GM06990 (cell line): Measurements from ENCODE around the gene NMRK2.
"Not testable (repeated sequence)": the region's sequence is repeated elsewhere in the genome, so short reads cannot be mapped to it uniquely, and the experiment has no call there.

Source experiments
- DNase-seq: peaks from one replicate; pipeline ENCODE4 v3.0.0-alpha.2; 2011; ENCODE audit not compliant: insufficient read length; ENCODE audit errors: extremely low read depth
- H3K27me3 ChIP-seq: replicated peaks from 2 replicates; pipeline ENCODE4 v1.6.0; 2011; ENCODE audit warnings: low read length; ENCODE audit not compliant: control insufficient read depth, insufficient read depth
- H3K36me3 ChIP-seq: 2 replicates; pipeline ENCODE4 v1.5.1; 2011; ENCODE audit warnings: low read length; ENCODE audit not compliant: control insufficient read depth, insufficient read depth
- H3K4me3 ChIP-seq: replicated peaks from 2 replicates; pipeline ENCODE4 v1.5.1; 2011; ENCODE audit warnings: low read depth, mild to moderate bottlenecking, control low read depth, low read length
- TF ChIP-seq, protein P1 (sequence below): IDR thresholded peaks from 2 replicates; pipeline ENCODE4 v1.5.1; 2011; ENCODE audit warnings: low read length, control low read depth, mild to moderate bottlenecking, inconsistent platforms; ENCODE audit not compliant: insufficient read depth, poor library complexity, severe bottlenecking

NMRK2 gene

DNA sequence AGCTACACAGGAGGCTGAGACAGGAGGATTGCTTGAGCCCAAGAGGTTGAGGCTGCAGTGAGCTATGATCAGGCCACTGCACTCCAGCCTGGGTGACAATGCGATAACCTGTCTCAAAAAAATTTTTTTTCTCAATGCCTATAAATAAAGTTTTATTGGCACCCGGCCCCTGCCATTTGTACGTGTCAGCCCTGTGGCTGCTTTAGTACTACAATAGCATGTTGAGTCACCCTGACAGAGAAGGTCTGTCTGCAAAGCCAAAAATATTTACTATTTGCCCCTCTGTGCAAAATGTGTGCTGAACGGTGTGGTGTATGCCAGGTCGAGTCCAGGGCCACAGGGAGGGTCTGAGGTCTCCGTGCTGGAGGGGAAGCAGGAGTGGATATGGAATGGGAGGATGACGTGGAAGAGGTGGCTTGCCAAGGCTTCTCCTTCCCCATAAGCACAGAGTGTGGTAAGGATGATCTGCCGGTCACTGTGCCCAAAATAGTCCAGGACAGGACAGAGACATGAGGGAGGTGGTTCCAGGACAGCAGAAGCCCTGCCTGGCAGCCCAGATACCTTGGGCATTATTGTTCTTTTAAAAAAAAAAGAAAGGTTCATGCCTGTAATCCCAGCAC lies 10.0 kb downstream of the NMRK2 start:
- no peaks in the 10 kb centered on the region for H3K27me3 ChIP-seq

DNA sequence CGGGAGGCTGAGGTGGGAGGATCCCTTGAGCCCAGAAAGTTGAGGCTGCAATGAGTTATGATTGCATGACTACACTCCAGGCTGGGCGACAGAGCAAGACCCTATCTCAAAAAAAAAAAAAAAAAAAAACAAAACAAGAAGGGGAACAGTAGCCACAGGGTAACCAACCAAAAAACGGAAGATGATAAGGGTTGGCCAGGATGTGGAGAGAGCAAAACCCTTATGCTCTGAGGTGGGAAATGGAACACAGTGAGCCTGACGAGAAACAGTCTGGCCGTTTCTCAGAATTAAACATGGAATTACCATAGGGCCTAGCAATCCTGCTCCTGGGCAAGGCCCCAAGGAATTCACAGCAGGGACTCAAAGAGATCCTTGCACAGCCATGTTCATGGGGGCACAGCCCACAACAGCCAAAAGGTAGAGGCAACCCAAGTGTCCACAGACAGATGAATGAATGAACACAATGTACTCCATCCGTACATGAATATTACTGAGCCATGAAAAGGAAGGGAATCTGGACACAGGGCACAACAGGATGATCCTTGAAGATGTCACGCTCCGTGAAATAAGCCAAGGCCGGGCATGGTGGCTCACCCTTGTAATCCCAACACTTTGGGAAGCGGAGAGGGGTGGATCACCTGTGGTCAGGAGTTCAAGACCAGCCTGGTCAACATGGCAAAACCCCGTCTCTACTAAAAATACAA lies 11.3 kb downstream of the NMRK2 start:
- H3K36me3 ChIP-seq: no peaks in the 10 kb centered on the region
- H3K27me3 ChIP-seq: no peaks in the 10 kb centered on the region
- TF ChIP-seq, protein P1, sequence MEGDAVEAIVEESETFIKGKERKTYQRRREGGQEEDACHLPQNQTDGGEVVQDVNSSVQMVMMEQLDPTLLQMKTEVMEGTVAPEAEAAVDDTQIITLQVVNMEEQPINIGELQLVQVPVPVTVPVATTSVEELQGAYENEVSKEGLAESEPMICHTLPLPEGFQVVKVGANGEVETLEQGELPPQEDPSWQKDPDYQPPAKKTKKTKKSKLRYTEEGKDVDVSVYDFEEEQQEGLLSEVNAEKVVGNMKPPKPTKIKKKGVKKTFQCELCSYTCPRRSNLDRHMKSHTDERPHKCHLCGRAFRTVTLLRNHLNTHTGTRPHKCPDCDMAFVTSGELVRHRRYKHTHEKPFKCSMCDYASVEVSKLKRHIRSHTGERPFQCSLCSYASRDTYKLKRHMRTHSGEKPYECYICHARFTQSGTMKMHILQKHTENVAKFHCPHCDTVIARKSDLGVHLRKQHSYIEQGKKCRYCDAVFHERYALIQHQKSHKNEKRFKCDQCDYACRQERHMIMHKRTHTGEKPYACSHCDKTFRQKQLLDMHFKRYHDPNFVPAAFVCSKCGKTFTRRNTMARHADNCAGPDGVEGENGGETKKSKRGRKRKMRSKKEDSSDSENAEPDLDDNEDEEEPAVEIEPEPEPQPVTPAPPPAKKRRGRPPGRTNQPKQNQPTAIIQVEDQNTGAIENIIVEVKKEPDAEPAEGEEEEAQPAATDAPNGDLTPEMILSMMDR: no peak
- H3K4me3 ChIP-seq: no peak overlapping the region
- DNase-seq: no peak

More for the DNA sequence above, 10.0 kb downstream of the NMRK2 start:
- Histone ChIP-seq H3K36me3 (no peaks in the 10 kb centered on the region), H3K4me3 (no peak overlapping the region)
- no peak for DNase-seq
- TF ChIP-seq, protein P1: no peak

DNA sequence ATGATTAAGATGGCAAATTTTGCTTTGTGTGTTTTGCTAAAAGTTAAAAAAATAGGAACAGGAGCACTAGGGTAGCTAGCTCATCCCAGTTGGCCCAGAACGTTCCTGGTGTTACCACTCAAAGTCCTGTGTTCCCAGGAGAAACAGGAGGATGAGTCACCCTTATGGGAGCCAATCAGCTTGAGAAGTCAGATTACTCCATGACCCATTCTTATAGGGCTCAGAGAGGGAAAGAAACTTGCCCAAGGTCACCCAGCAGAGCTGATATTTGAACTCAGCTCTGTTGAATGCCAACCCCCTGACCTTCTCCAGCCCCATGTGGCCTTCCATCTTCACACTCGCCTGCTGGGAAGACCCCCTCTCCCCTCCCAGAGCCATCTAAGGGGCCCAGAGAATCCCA lies 13.0 kb downstream of the NMRK2 start:
- TF ChIP-seq, protein P1: no peak
- no peaks in the 10 kb centered on the region for H3K27me3 ChIP-seq
- no peaks in the 10 kb centered on the region for H3K36me3 ChIP-seq
- H3K4me3 ChIP-seq: no peak overlapping the region
- no peak for DNase-seq

GRCh38 chr19:3947316-3947933 lies 14.6 kb downstream of the NMRK2 start:
- not testable (repeated sequence) for H3K36me3 ChIP-seq, H3K4me3 ChIP-seq, H3K27me3 ChIP-seq, DNase-seq

GRCh38 chr19:3949294-3949693 lies 16.4 kb downstream of the NMRK2 start:
- TF ChIP-seq, protein P1: no peak
- no peaks in the 10 kb centered on the region for H3K36me3 ChIP-seq
- no peak for DNase-seq
- H3K27me3 ChIP-seq: no peaks in the 10 kb centered on the region
- no peak overlapping the region for H3K4me3 ChIP-seq

DNA sequence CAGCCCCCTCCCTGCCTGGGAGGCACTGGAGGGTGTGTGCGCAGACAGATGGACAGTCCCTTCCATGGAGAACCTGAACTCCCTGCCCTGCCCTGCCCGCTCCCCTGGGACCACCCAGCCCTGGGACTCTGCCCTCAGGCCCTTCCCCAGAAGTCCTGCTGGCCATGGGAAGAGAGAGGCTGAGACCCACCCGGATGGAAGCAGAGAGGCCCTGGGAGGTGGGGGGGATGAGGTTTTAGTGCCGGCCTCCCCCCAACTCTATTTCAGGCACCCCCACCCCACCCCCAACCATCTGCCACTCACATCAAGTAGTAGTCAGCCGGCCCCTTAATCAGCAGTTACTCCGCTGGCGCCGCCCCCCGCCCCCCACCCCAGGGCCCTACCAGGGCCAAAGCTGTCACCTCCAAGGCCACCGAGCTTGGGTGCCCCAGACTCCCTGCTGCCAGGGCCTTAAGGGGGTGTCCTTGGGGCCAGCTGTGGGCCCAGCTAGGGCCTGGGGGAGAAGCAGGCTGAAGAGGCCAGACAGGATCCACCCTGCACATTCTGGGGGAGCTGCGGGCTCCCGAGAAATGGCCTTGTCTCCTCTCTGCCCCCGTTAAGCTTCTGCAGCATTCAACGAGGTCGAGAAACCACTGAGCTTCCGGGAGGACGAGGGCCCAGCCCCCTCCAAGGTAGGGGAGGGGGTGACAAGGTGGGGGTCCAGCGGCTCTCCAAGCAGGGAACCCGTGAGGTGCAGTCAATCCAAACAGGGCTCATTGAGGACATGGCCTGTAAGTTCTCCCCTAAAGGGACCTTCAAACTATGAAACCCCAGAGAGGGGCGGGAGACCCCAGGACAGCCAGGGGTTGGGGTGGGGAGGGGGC lies 17.4 kb downstream of the NMRK2 start:
- Histone ChIP-seq H3K36me3 (no peaks in the 10 kb centered on the region), H3K27me3 (no peaks in the 10 kb centered on the region), H3K4me3 (no peak overlapping the region)
- TF ChIP-seq, protein P1: no peak
- no peak for DNase-seq
